Right ventricle myocardium inferior (tissue), 1 donor: ENCODE data around the gene UNKL. TPM values are rescaled to one million over a fixed set of nuclear protein-coding genes. Genes with fewer than 3 reads are reported as not detected.

Source experiments
- ATAC-seq: fragments of 200-7000 bp; cut with Tn5 transposase; one replicate; pipeline ENCODE4 v1.9.1; 2020; ENCODE audit warnings: mild to moderate bottlenecking, moderate library complexity
- DNase-seq: peaks from one replicate; pipeline ENCODE4 v3.0.0; 2021; ENCODE audit errors: missing footprints
- intact Hi-C: fragments of 100-400 bp; cut with DNase I; formaldehyde crosslinking; loops from one replicate; pipeline ENCODE4 v1.11.0; 2022
- total RNA-seq: library from RNA; stranded (reverse); fragmentation: NEBNext Ultra II Directional; extraction: Animal tissue kit (Norgen Biotek cat#: 25700); gene quantifications from one replicate; pipeline ENCODE4 v1.2.1, GENCODE V29; 2021
- donor health status: DM: no; HTN: yes; CAD: no; lungs with severe emphysema.

Gene UNKL
- total RNA-seq, 1 donor from 2014 or later: 11.3 TPM

DNA sequence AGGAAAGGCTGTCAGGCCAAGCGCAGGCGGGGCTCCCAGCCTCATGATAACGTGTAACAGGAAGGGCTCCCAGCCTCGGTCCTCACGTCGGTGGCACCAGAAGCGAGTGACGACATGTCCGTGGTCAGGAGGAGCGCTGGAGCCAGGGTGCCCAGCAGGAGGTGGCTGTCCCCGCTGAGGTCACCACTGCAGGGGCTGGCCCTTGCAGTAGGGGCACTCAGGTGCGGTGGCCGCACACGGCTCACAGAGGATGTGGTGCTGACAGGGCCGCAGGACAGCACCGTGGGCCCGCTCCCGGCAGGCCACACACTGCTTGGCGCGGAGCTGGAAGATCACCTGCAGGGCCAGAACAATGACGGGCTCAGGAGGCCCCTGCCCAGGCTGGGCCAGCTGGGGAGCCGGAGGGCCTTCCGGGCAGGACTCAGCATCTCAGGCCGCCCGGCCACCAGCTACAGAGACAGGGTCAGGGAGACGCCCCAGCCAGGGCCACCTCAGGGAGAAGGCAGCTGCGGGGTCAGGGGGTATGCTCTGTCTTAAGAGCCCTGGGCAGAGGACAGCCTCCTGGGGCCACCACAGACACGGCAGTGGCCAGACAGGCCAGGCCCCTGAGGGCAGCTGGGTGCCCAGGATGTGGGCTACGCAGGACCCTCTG is 48.3 kb downstream of the UNKL start:
- DNase-seq: no peak
- intact Hi-C loops: no loop called here
- ATAC-seq: no peak

DNA sequence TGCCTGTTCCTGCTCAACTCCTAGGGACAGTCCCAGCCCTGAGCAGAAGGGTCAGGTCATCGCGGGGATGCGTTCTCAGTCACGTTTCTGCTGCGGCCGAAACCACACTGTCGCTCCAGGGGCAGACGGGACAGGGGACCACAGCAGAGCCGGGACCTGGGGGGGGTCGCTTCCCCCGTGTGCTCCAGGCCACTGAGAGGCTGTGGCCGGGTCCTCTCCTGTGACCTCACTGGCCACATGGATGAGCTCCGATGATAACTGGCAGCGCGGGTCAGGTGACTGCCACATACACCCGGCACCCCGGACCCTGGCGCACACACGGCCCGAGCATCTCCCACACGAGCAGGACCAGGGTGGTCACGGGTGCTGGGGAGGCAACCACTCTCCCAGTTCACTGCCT is 50.0 kb downstream of the UNKL start:
- ATAC-seq (no peak), DNase-seq (no peak)
- intact Hi-C loops: loop anchor here (5.0 kb wide), 1 partner anchor 58 kb away; the partner anchor contains the start of gene UQCC4

DNA sequence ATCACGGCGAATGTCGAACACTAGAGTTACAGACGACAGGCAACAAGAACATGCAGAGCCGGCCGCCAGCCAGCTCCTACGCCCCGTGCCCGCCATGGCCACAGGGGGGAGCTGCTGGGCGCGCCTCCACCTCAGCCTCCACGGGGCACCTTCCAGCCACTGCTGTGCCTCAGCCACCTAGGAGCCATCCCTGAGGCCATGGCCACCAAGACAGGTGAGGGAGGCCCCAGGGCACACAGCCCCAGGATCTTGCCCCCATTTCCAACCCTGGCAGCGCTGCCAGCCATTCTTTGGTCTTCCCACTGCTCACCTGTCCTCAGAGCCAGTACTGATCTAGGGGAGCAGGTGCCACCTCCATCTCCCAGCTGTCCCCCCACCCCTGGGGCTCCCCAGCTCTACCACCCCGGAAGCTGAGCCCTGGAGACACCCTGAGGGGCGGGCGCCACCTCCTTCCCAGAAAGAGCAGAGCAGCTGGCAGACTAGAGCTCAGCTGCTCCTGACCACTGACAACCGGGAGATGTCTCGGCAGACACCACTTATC is 50.9 kb downstream of the UNKL start:
- DNase-seq: peak; percentile 81
- intact Hi-C loops: loop anchor here (5.0 kb wide), 1 partner anchor 59 kb away; the partner anchor contains the start of gene UQCC4
- peak; percentile 58 for ATAC-seq

GRCh38 chr16:1362807-1363206 is 51.7 kb downstream of the UNKL start:
- ATAC-seq (no peak), DNase-seq (no peak)
- intact Hi-C loops: loop anchor here (5.0 kb wide), 1 partner anchor 59 kb away; the partner anchor contains the start of gene UQCC4

DNA sequence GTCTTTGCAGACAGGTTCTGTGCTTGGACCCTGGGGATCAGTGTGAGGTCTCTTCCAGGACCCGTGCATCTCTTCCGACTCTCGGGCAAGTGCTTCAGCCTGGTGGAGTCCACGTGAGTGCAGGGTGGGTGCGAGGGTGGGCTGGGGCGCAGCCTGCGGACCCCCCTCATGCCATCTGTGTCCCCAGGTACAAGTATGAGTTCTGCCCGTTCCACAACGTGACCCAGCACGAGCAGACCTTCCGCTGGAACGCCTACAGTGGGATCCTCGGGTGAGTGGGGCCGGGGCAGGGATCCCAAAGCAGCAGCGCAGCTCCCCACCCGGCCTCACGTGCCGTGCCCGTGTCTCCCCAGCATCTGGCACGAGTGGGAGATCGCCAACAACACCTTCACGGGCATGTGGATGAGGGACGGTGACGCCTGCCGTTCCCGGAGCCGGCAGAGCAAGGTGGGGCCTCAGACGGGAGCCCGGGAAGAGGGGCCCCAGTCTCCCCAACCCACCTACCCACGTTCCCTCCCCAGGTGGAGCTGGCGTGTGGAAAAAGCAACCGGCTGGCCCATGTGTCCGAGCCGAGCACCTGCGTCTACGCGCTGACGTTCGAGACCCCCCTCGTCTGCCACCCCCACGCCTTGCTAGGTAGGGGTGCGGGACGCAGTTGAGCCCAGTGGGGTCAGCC is 52.7 kb downstream of the UNKL start:
- no peak for DNase-seq
- no peak for ATAC-seq
- intact Hi-C loops: loop anchor here (5.0 kb wide), 1 partner anchor 60 kb away; the partner anchor contains the start of gene UQCC4

DNA sequence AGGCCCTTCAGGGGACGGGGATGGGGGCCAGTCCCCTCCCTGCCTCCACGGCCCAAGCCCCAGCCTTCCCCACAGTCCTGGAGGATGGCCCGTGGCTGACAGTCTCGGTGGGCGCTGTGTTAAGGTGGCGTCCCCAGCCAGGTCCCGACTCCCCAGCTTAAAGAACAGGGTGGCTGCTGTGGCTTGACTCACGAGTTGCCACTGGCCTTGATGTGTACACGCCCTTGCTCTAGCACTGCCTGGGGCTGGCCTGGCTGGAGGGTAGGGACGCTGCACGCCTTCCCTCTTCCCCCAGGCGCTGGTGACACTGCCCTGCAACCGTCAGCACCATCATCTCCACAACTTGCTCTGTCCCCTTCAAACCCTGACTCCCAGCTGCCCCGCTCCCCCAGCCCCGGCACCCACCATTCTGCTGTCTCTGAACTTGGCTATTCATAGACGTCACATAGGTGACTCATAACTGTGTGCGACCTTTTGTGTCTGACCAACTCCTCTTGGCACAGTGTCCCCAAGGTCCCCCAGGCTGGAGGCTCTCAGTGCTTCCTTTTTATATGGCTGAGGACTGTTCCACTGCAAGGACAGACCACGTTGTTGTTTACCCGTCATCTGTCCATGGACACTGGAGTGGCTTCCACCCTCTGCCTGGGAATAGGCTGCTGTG is 56.5 kb downstream of the UNKL start:
- intact Hi-C loops: no loop called here
- peak; percentile 12 for ATAC-seq

GRCh38 chr16:1356061-1356900 is 58.2 kb downstream of the UNKL start:
- intact Hi-C loops: no loop called here
- no peak for DNase-seq
- no peak for ATAC-seq

More for the DNA sequence above, 56.5 kb downstream of the UNKL start:
- DNase-seq: no peak

GRCh38 chr16:1355591-1355990 is 58.9 kb downstream of the UNKL start:
- intact Hi-C loops: no loop called here
- ATAC-seq: no peak
- no peak for DNase-seq

GRCh38 chr16:1354815-1355540 is 59.5 kb downstream of the UNKL start:
- intact Hi-C loops: loop anchor here (5.0 kb wide), 1 partner anchor 48 kb away; the partner anchor contains the start of gene UBE2I
- ATAC-seq (no peak), DNase-seq (no peak)

GRCh38 chr16:1351582-1352362 is 62.7 kb downstream of the UNKL start, which contains the start of the genes GNPTG and TSR3:
Gene GNPTG, plus strand, starts transcription at chr16:1351931. Its CDS starts 35 bp downstream, at chr16:1351966.
Gene TSR3, minus strand, starts transcription at chr16:1351878. Its CDS starts 74 bp downstream, at chr16:1351804.
- peak; percentile 93 for DNase-seq
- ATAC-seq: peak; percentile 78
- intact Hi-C loops: loop anchor here (5.0 kb wide), 1 partner anchor 44 kb away; the partner anchor contains the start of gene UBE2I

GRCh38 chr16:1351215-1351581 is 63.3 kb downstream of the UNKL start:
- intact Hi-C loops: loop anchor here (5.0 kb wide), 1 partner anchor 44 kb away; the partner anchor contains the start of gene UBE2I
- DNase-seq (no peak), ATAC-seq (peak; percentile 14)

DNA sequence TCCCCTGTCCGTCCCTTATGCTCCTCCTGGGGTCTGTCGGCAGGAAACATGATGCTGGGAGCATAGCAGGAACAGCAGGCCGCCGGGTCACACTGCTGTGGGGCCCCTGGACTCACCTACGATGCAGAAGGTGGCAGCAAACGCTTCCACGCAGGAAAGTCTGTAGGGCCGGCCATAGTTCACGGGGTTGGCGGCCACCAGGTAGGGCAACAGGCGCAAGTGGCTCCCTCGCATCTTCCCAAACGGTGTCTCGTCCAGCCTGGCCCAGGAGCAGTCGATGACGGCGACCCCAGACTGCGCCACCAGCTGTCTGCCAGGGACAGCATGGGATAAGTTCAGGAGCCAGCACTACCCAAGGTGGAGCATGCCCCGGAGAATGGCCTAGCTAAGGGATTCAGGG is 63.8 kb downstream of the UNKL start:
- no peak for ATAC-seq
- intact Hi-C loops: loop anchor here (5.0 kb wide), 1 partner anchor 43 kb away; the partner anchor contains the start of gene UBE2I
- DNase-seq: no peak

DNA sequence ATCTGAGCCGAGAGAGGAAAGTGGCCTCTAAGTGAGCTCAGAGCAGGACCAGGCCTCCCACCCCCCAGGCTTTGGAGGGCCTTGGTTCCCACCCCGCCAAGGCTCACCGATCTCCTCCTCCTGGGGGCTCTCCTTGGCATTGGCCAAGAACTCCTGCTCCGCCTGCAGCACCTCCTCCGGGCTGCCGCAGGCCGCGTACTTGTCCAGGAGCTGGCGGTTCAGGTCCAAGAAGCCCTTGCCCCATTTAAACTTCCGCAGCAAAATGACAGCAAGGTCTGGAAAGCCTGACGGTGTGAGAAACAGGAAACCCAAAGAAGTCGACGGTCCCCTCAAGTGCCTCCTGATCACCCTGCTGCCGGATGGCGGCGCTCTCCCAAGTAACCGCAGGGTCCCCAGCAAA is 64.6 kb downstream of the UNKL start:
- intact Hi-C loops: loop anchor here (5.0 kb wide), 1 partner anchor 43 kb away; the partner anchor contains the start of gene UBE2I
- no peak for DNase-seq
- ATAC-seq: no peak

GRCh38 chr16:1349351-1349750 is 65.2 kb downstream of the UNKL start:
- DNase-seq (no peak), ATAC-seq (no peak)
- intact Hi-C loops: no loop called here

DNA sequence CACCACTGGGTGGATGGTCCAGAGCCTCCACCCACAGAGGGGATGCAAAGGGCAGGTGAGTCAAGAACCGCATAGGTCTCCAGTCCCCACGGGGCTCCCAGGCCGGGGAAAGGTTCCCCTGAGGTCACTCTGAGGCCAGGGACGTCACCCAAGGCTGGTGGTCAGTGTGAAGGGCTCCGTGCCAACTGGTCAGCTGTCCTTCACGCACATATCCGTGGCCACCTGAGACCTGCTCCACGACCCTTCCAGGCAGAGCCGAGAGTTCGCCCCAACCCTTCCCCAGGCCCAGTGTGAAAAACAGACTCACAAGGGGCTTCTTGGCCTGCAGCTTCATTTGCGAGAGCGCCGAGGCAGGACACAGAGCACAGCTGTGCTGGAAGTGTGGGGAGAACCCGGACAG is 65.6 kb downstream of the UNKL start:
- ATAC-seq (no peak), DNase-seq (no peak)
- intact Hi-C loops: no loop called here

- intact Hi-C loops: no loop called here
- DNase-seq: no peak
- no peak for ATAC-seq
Measured at GRCh38 chr16:1348441-1348840, 66.1 kb downstream of the UNKL start.

DNA sequence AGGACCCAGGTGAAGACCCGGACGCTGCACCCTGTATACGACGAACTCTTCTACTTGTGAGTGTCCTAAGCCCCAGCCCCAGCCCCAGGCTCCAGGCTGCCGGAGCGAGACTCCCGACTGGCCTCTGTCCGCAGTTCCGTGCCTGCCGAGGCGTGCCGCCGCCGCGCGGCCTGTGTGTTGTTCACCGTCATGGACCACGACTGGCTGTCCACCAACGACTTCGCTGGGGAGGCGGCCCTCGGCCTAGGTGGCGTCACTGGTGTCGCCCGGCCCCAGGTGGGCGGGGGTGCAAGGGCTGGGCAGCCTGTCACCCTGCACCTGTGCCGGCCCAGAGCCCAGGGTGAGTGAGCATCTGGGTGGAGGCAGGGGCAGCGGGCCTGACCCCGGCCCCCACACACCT is 66.5 kb downstream of the UNKL start:
- intact Hi-C loops: no loop called here
- DNase-seq (no peak), ATAC-seq (no peak)
